ENCODE measurements around the gene CCDC73. TPM values are rescaled to one million over a fixed set of nuclear protein-coding genes. Genes with fewer than 3 reads are reported as not detected.

Gene CCDC73
- total RNA-seq, 1 experiment from 2014 or later: 0.04 TPM

GRCh38 chr11:32606220-32606619 is 188.2 kb downstream of the CCDC73 start:
- Histone ChIP-seq H3T11ph (ENCODE audit: low read length) (no peak overlapping the region), H3K27me3 (ENCODE audit: insufficient read depth, low read length) (no peaks in the 10 kb centered on the region), H4K5ac (ENCODE audit: insufficient read length, low read depth, low read length) (no peak overlapping the region), H3K56ac (ENCODE audit: insufficient read length, low read depth, low read length) (no peak overlapping the region), H2BK15ac (ENCODE audit: low read depth, low read length) (no peak overlapping the region), H4K20me1 (ENCODE audit: control insufficient read depth, insufficient read depth, insufficient read length) (no peaks in the 10 kb centered on the region), H3K9ac (ENCODE audit: extremely low read depth, insufficient read length, low read length) (no peak overlapping the region), H2AFZ (ENCODE audit: low read length) (no peak overlapping the region), H2BK5ac (ENCODE audit: insufficient read length, low read length) (no peak overlapping the region), H3K79me1 (ENCODE audit: insufficient read depth, low read depth, low read length, poor library complexity, severe bottlenecking) (no peaks in the 10 kb centered on the region), H2AK5ac (ENCODE audit: insufficient read length, low read length) (no peak overlapping the region), H3K18ac (ENCODE audit: insufficient read length, low read depth, low read length) (no peak overlapping the region), H4K8ac (replicated peaks; ENCODE audit: insufficient read length, low read depth, low read length) (no peak overlapping the region), H3K4me2 (ENCODE audit: insufficient read depth, insufficient read length, low read length) (no peak overlapping the region), H3K23me2 (ENCODE audit: insufficient read length, low read depth, low read length, poor library complexity, severe bottlenecking) (no peaks in the 10 kb centered on the region), H3K27ac (ENCODE audit: insufficient read length, low read depth, low read length) (no peak overlapping the region), H4K91ac (ENCODE audit: insufficient read length, low read depth, low read length) (no peak overlapping the region), H3K4me1 (ENCODE audit: insufficient read depth, low read length) (no peaks in the 10 kb centered on the region), H3K79me2 (ENCODE audit: insufficient read depth, low read length) (no peaks in the 10 kb centered on the region), H3K14ac (ENCODE audit: insufficient read depth, low read length) (no peak overlapping the region), H3K9me3 (ENCODE audit: control insufficient read depth, low read depth, low read length) (no peaks in the 10 kb centered on the region), H3K23ac (ENCODE audit: insufficient read length, low read depth, low read length) (no peak overlapping the region), H2BK20ac (ENCODE audit: low read depth, low read length, poor library complexity, severe bottlenecking) (no peak overlapping the region), H2BK120ac (ENCODE audit: low read depth, low read length, poor library complexity, severe bottlenecking) (no peak overlapping the region), H3K4ac (ENCODE audit: low read depth, low read length) (no peak overlapping the region), H2BK12ac (ENCODE audit: insufficient read length, low read depth, low read length) (no peak overlapping the region)
- TF ChIP-seq, protein P1, sequence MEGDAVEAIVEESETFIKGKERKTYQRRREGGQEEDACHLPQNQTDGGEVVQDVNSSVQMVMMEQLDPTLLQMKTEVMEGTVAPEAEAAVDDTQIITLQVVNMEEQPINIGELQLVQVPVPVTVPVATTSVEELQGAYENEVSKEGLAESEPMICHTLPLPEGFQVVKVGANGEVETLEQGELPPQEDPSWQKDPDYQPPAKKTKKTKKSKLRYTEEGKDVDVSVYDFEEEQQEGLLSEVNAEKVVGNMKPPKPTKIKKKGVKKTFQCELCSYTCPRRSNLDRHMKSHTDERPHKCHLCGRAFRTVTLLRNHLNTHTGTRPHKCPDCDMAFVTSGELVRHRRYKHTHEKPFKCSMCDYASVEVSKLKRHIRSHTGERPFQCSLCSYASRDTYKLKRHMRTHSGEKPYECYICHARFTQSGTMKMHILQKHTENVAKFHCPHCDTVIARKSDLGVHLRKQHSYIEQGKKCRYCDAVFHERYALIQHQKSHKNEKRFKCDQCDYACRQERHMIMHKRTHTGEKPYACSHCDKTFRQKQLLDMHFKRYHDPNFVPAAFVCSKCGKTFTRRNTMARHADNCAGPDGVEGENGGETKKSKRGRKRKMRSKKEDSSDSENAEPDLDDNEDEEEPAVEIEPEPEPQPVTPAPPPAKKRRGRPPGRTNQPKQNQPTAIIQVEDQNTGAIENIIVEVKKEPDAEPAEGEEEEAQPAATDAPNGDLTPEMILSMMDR (conservative IDR thresholded peaks at IDR 0.05): no peak
- Mint-ChIP-seq H3K27me3 (ENCODE audit: low read depth) (no peaks in the 10 kb centered on the region), H3K36me3 (ENCODE audit: insufficient read depth in 1 of 3, low read depth in 3 of 3) (peaks cover 63 to 72% (median 72%) of the 10 kb centered on the region in 3 experiments), H3K27ac (no peak overlapping the region), H3K9me3 (peaks cover 27% of the 10 kb centered on the region in 2 experiments), H3K4me3 (no peak overlapping the region), H3K4me1 (no peaks in the 10 kb centered on the region)
- DNase-seq: no peak
